Ishikawa (cell line): Measurements from ENCODE around the gene LECT2.

Experiments
- CEBPB ChIP-seq: IDR thresholded peaks from 2 replicates; pipeline ENCODE4 v1.6.1; 2012
- EGR1 ChIP-seq: IDR thresholded peaks from 2 replicates; pipeline ENCODE4 v1.6.1; 2012
- EP300 ChIP-seq: IDR thresholded peaks from 2 replicates; pipeline ENCODE4 v1.6.1; 2012; ENCODE audit warnings: borderline replicate concordance
- MAX ChIP-seq: IDR thresholded peaks from 2 replicates; pipeline ENCODE4 v1.6.1; 2012
- RAD21 ChIP-seq: IDR thresholded peaks from 2 replicates; pipeline ENCODE4 v1.6.1; 2012; ENCODE audit warnings: low read depth
- TCF12 ChIP-seq: IDR thresholded peaks from 2 replicates; pipeline ENCODE4 v1.6.1; 2012; ENCODE audit warnings: low read depth
- YY1 ChIP-seq: IDR thresholded peaks from 2 replicates; pipeline ENCODE4 v1.6.1; 2012; ENCODE audit warnings: low read depth

GRCh38 chr5:136000932-136001331 is 46.1 kb upstream of the LECT2 start:
- TF ChIP-seq TCF12 (no peak), YY1 (no peak), EGR1 (no peak), CEBPB (no peak), RAD21 (no peak), EP300 (no peak), MAX (no peak)
